Transverse colon (tissue), 4 donors: Measurements from ENCODE around the gene CKM. TPM values are rescaled to one million over a fixed set of nuclear protein-coding genes. Genes with fewer than 3 reads are reported as not detected.

Experiments
- DNase-seq: peaks from one replicate; pipeline ENCODE4 v3.0.0-alpha.2; 2019
- H3K27ac ChIP-seq, 4 donors: fragments of 200-600 bp; sonication (generic); 2 replicates each; pipeline ENCODE4 v1.5.1; 2016 to 2018; ENCODE audit warnings: inconsistent platforms in 4 of 4
- H3K27me3 ChIP-seq: fragments of 200-600 bp; sonication (generic); 2 replicates; pipeline ENCODE4 v1.5.1; 2017; ENCODE audit warnings: inconsistent platforms
- H3K36me3 ChIP-seq, 4 donors: fragments of 200-600 bp; sonication (generic); 2 replicates each; pipeline ENCODE4 v1.5.1; 2017 to 2019; ENCODE audit warnings: inconsistent platforms in 4 of 4
- H3K4me1 ChIP-seq, 4 donors: fragments of 200-600 bp; sonication (generic); 2 replicates each; pipeline ENCODE4 v1.5.1; 2017 to 2020; ENCODE audit warnings: inconsistent platforms in 4 of 4
- H3K4me3 ChIP-seq, 4 donors: fragments of 200-600 bp; sonication (generic); 1 replicate in 1 of 4; 2 replicates in 3 of 4; pipeline versions ENCODE4 v1.5.1 to v1.6.1; 2017 to 2019; ENCODE audit warnings: inconsistent platforms in 4 of 4
- H3K9me3 ChIP-seq, 2 donors: fragments of 200-600 bp; sonication (generic); 2 replicates each; pipeline ENCODE4 v1.5.1; 2017 to 2019; ENCODE audit warnings: inconsistent platforms in 2 of 2
- CTCF ChIP-seq, 5 experiments: fragments of 200-600 bp in 3 of 5; fragments of 450-650 bp in 2 of 5; sonication (generic) in 3 of 5; IDR thresholded peaks; 1 replicate in 2 of 5; 2 replicates in 3 of 5; pipeline ENCODE4 v1.5.1; 2016 to 2017; ENCODE audit warnings: antibody characterized with exemption in 5 of 5, inconsistent platforms in 3 of 5, mild to moderate bottlenecking in 2 of 5, moderate library complexity in 1 of 5
- EP300 ChIP-seq: sonication (generic); formaldehyde crosslinking; IDR thresholded peaks from one replicate; pipeline ENCODE4 v1.6.1; 2017; ENCODE audit warnings: antibody characterized with exemption, low read depth
- POLR2A ChIP-seq: fragments of 450-650 bp; IDR thresholded peaks from one replicate; pipeline ENCODE4 v1.6.1; 2016; ENCODE audit warnings: antibody characterized with exemption, mild to moderate bottlenecking, moderate library complexity
- POLR2AphosphoS5 ChIP-seq, 3 donors: sonication (generic); formaldehyde crosslinking; IDR thresholded peaks; one replicate each; pipeline ENCODE4 v1.6.1; 2016; ENCODE audit warnings: antibody characterized with exemption in 3 of 3
- WGBS, 2 donors: methylation state at CpG; one replicate each; pipeline ENCODE4 v1.1.5; 2018; ENCODE audit warnings: low coverage in 1 of 2; 5-methylcytosine and 5-hydroxymethylcytosine counted together
- in situ Hi-C, 4 donors: fragments of 200-750 bp; cut with MboI; loops; one replicate each; pipeline versions ENCODE4 v1.15.0 to v1.15.1; 2017; ENCODE audit warnings: low sequenced_read_pairs in 3 of 4, low pct_ligation_motif_present in 1 of 4, low pct_unique_long_range_greater_than_20kb in 1 of 4
- intact Hi-C: fragments of 100-400 bp; cut with DNase I; formaldehyde crosslinking; loops from one replicate; pipeline ENCODE4 v1.15.1; 2023; ENCODE audit warnings: low total_unique reads
- total RNA-seq, 4 donors: library from RNA; depleted of rRNA; stranded (reverse); fragments of >200 nt; gene quantifications; one replicate each; pipeline ENCODE4 v1.1.0, GENCODE V29; 2016

Gene CKM
- total RNA-seq, 4 donors from 2014 or later, result 4.0 to 32.2 (median 27.9) TPM; not detected in 1

GRCh38 chr19:45358213-45358792 lies 35.6 kb upstream of the CKM start:
- H3K4me3 ChIP-seq, result no peak overlapping the region
- H3K4me1 ChIP-seq, result no peaks in the 10 kb centered on the region
- H3K36me3 ChIP-seq, result no peaks in the 10 kb centered on the region
- WGBS, 2 donors, result 92 to 94% methylated on average over 3 to 12 of the region's 12 CpGs
- no peak for TF ChIP-seq POLR2AphosphoS5 (IDR thresholded peaks at IDR 0.05)
- TF ChIP-seq CTCF (IDR thresholded peaks at IDR 0.05), result no peak
- TF ChIP-seq POLR2A, result no peak
- H3K9me3 ChIP-seq, result no peaks in the 10 kb centered on the region
- in situ Hi-C loops, result no loop called here
- DNase-seq, result no peak
- intact Hi-C loops, result no loop called here
- H3K27me3 ChIP-seq, result no peaks in the 10 kb centered on the region
- no peak overlapping the region for H3K27ac ChIP-seq

GRCh38 chr19:45357445-45357783 lies 34.7 kb upstream of the CKM start:
- in situ Hi-C loops (no loop called here), intact Hi-C loops (no loop called here)
- no peak for DNase-seq
- Histone ChIP-seq H3K27ac (no peak overlapping the region), H3K27me3 (no peaks in the 10 kb centered on the region), H3K9me3 (no peaks in the 10 kb centered on the region), H3K36me3 (no peaks in the 10 kb centered on the region), H3K4me3 (no peak overlapping the region), H3K4me1 (no peaks in the 10 kb centered on the region)
- WGBS, 2 donors, result 92 to 100% methylated on average over 3 to 11 of the region's 11 CpGs
- TF ChIP-seq POLR2A, result no peak
- TF ChIP-seq POLR2AphosphoS5 (IDR thresholded peaks at IDR 0.05), result no peak
- TF ChIP-seq EP300, result no peak
- no peak for TF ChIP-seq CTCF (IDR thresholded peaks at IDR 0.05)

GRCh38 chr19:45356760-45357444 lies 34.2 kb upstream of the CKM start:
- WGBS, 2 donors, result 80 to 94% methylated on average over 1 to 20 of the region's 20 CpGs
- TF ChIP-seq EP300 (no peak), POLR2A (no peak), POLR2AphosphoS5 (IDR thresholded peaks at IDR 0.05) (no peak), CTCF (IDR thresholded peaks at IDR 0.05) (no peak)
- no peak for DNase-seq
- H3K27me3 ChIP-seq, result no peaks in the 10 kb centered on the region
- H3K36me3 ChIP-seq, result no peaks in the 10 kb centered on the region
- no peak overlapping the region for H3K27ac ChIP-seq
- H3K9me3 ChIP-seq, result no peaks in the 10 kb centered on the region
- in situ Hi-C loops, result no loop called here
- H3K4me3 ChIP-seq, result no peak overlapping the region
- intact Hi-C loops, result no loop called here
- no peaks in the 10 kb centered on the region for H3K4me1 ChIP-seq

- intact Hi-C loops, result no loop called here
- 93% methylated on average over 2 of the region's 9 CpGs; no CpG with 5 or more reads in 1 of the 2 donors for WGBS, 2 donors
- H3K36me3 ChIP-seq, result no peaks in the 10 kb centered on the region
These were observed 33.2 kb upstream of the CKM start for GRCh38 chr19:45355910-45356309.

More at GRCh38 chr19:45355910-45356309, 33.2 kb upstream of the CKM start:
- Histone ChIP-seq H3K27ac (no peak overlapping the region), H3K4me1 (no peaks in the 10 kb centered on the region), H3K4me3 (no peak overlapping the region), H3K27me3 (no peaks in the 10 kb centered on the region), H3K9me3 (no peaks in the 10 kb centered on the region)
- TF ChIP-seq CTCF (IDR thresholded peaks at IDR 0.05), result no peak
- no peak for TF ChIP-seq EP300
- no peak for TF ChIP-seq POLR2A
- no peak for TF ChIP-seq POLR2AphosphoS5 (IDR thresholded peaks at IDR 0.05)
- in situ Hi-C loops, result no loop called here
- no peak for DNase-seq
